Measurements from ENCODE around the gene BRME1. TPM values are rescaled to one million over a fixed set of nuclear protein-coding genes. Genes with fewer than 3 reads are reported as not detected.

BRME1 gene
- total RNA-seq, 4 donors from 2014 or later = 1.9 to 2.4 (median 2.2) TPM; not detected in 1

DNA sequence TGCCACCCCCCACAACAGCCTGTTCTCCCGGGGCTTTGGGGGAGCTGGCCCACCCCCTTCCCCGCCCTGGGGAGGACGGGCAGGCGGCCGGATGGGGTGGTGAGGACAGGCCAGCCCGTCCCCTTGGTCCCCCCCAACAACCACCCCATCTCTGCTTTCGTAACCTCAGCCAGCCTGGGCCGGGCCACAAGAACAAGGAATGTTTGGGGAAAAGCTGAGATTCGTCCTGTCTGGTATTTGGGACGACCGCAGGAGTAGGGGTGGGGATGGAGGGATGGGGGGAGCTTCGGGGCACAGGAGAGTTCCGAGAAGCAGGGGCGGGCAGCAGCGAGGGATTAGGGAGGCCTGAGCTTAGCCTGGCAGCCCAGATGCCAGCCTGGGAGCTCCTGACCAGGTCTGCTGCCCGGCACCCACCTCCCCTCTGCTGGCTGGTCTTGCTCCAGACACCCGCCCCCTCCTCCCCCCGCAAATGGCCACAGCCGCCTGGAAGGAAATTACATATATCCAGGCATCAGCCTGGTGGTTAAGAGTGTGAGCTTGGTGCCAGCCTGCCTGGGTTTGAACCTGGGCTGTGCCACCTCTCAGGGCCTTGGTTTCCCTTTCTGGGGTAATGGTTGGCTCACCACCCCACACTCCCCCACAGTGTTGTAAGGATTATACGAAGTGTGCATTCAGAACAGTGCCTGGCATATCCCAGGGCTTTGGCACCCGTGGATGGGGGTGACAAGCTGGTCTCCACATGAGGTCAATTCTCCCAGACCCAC lies 32.6 kb upstream of the BRME1 start, which contains the start of gene PODNL1:
Gene PODNL1 (minus strand): TSS at position 117 of the 764 bp plus-strand sequence. CDS start 236 bp downstream, outside the sequence.
- no peaks in the 10 kb centered on the region for H3K9me3 ChIP-seq
- H3K27ac ChIP-seq = no peak within 1 kb of the TSS
- no peaks in the 10 kb centered on the region for H3K36me3 ChIP-seq
- TF ChIP-seq POLR2A (IDR thresholded peaks at IDR 0.05) (no peak), POLR2AphosphoS5 (IDR thresholded peaks at IDR 0.05) (no peak), EP300 (IDR thresholded peaks at IDR 0.05) (no peak)
- TF ChIP-seq, protein P1, sequence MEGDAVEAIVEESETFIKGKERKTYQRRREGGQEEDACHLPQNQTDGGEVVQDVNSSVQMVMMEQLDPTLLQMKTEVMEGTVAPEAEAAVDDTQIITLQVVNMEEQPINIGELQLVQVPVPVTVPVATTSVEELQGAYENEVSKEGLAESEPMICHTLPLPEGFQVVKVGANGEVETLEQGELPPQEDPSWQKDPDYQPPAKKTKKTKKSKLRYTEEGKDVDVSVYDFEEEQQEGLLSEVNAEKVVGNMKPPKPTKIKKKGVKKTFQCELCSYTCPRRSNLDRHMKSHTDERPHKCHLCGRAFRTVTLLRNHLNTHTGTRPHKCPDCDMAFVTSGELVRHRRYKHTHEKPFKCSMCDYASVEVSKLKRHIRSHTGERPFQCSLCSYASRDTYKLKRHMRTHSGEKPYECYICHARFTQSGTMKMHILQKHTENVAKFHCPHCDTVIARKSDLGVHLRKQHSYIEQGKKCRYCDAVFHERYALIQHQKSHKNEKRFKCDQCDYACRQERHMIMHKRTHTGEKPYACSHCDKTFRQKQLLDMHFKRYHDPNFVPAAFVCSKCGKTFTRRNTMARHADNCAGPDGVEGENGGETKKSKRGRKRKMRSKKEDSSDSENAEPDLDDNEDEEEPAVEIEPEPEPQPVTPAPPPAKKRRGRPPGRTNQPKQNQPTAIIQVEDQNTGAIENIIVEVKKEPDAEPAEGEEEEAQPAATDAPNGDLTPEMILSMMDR (IDR thresholded peaks at IDR 0.05) = no peak
- WGBS, 2 donors (ENCODE audit: low coverage in 1 of 2) = 10 to 30% methylated on average over 2 to 4 of the region's 21 CpGs
- peak; percentile 51 for ATAC-seq
- H3K4me3 ChIP-seq = peak within 1 kb of the TSS in 1 of 2 donors; percentile 25
- peaks cover 50% of the 10 kb centered on the region for H3K27me3 ChIP-seq
- peaks cover 0 to 12% (median 0%) of the 10 kb centered on the region in 3 donors for H3K4me1 ChIP-seq

DNA sequence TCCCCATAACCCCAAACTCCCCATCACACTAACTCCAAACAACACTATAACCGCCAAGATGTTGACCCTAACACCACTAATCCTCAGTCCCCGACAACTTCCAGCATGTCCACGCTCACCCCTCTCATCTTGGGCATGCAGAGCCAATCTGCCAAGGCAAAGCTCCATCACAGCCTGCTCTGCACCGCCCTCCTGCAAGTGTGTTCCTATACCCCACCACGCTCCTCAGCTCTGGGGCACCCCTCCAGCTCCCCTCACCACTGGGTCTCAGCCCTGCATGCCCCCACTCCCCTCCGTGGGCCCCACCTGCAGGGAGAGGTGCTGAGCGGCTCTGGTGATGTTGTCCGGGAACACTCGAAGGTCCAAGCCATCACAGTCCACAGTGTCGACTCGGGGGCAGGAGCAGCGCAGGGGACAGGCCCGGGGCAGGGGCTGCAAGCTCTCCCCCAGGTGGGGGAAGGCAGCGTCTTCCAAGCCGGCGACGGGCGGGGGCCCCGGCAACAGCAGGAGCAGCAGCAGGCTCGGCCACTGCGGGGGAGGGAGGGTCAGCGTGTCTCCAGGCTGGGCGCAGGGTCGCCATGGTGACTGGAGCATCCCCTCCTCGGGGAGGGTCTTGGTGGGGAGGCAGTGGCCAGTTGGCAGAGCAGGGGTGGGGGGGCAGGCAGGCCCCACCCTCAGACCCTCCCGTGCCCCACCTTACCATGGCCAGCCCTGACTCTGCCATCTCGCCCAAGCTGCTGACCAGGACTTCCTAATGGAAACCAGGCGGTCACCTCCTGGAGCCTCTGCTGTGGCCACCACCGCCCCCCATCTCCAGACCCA lies 31.8 kb upstream of the BRME1 start:
- H3K27ac ChIP-seq = no peak overlapping the region
- peaks cover 0 to 12% (median 0%) of the 10 kb centered on the region in 3 donors for H3K4me1 ChIP-seq
- H3K36me3 ChIP-seq = no peaks in the 10 kb centered on the region
- H3K27me3 ChIP-seq = peaks cover 58% of the 10 kb centered on the region
- no peaks in the 10 kb centered on the region for H3K9me3 ChIP-seq
- no peak for ATAC-seq
- H3K4me3 ChIP-seq = peak overlapping the region in 1 of 2 donors; percentile 25
- TF ChIP-seq, protein P1 (IDR thresholded peaks at IDR 0.05) = no peak
- WGBS, 2 donors (ENCODE audit: low coverage in 1 of 2) = 19% methylated on average over 5 of the region's 29 CpGs; no CpG with 5 or more reads in 1 of the 2 donors

DNA sequence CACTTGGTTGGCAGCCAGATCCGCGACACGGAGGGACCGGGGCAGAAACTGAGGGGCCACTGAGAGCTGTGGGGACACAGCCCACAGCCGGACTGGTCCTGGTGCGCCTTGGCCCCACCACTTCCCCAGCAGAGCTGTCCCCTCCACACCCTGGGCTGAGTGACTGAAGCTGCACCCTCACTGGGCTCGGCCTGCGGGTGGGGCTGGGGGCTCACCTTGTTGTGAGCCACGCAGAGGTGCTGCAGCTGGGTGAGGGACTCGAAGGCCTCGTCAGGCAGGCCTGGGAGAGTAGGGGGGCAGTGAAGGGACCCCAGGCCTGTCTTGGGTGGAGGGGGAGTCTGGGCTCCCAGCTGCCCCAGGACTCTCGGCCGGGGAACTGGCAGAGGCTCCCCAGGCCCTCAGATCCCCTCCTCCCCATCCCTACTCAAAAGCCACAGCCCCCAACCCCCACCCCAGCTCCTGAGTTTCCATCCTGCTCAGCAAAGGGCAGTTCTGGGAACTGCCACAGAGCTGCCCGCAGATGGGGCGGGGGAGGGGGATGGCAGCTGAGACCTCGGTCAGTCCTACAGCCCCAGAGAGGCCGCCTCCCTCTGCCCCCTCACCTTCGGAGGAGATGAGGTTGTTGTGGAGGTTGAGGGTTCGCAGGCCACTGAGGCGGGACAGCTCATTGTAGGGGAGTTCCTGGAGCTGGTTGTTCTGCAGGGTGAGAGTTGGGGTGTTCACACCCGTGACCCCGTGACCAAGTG lies 30.0 kb upstream of the BRME1 start:
- TF ChIP-seq EP300 (IDR thresholded peaks at IDR 0.05) = no peak
- no peak for TF ChIP-seq POLR2AphosphoS5 (IDR thresholded peaks at IDR 0.05)
- TF ChIP-seq POLR2A (IDR thresholded peaks at IDR 0.05) = no peak
- TF ChIP-seq, protein P1 (IDR thresholded peaks at IDR 0.05) = no peak
- Histone ChIP-seq H3K27ac (no peak overlapping the region), H3K27me3 (peaks cover 62% of the 10 kb centered on the region), H3K4me1 (peaks cover 0 to 12% (median 0%) of the 10 kb centered on the region in 3 donors), H3K4me3 (no peak overlapping the region), H3K9me3 (no peaks in the 10 kb centered on the region), H3K36me3 (peaks cover 0 to 9% of the 10 kb centered on the region in 2 donors)
- WGBS, 2 donors (ENCODE audit: low coverage in 1 of 2) = 54 to 80% methylated on average over 1 to 3 of the region's 22 CpGs
- ATAC-seq = no peak

DNA sequence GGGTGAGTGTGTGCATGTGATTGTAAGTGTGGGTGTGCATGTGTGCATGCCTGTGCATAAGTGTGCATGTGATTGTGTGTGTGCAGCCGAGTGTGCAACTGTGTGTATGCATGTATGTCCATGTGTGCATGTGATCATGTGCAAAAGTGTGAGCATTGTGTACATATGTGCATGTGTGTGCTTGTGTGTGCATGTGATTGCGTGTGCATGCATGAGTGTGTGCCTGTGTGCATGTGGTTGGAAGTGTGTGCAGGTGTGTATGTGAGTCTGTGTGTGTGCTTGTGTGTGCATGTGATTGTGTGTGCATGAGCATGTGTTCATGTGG lies 28.8 kb upstream of the BRME1 start:
- H3K4me1 ChIP-seq = peaks cover 0 to 12% (median 0%) of the 10 kb centered on the region in 3 donors
- ATAC-seq = no peak
- TF ChIP-seq POLR2A (IDR thresholded peaks at IDR 0.05) (no peak), EP300 (IDR thresholded peaks at IDR 0.05) (no peak), POLR2AphosphoS5 (IDR thresholded peaks at IDR 0.05) (no peak)
- TF ChIP-seq, protein P1 (IDR thresholded peaks at IDR 0.05) = no peak

More for the DNA sequence above, 28.8 kb upstream of the BRME1 start:
- WGBS, 2 donors (ENCODE audit: low coverage in 1 of 2) = 95% methylated on average over 2 of the region's 2 CpGs; no CpG with 5 or more reads in 1 of the 2 donors
- no peak overlapping the region for H3K27ac ChIP-seq
- H3K9me3 ChIP-seq = no peaks in the 10 kb centered on the region
- H3K4me3 ChIP-seq = no peak overlapping the region
- H3K27me3 ChIP-seq = peaks cover 62% of the 10 kb centered on the region
- peaks cover 0 to 20% of the 10 kb centered on the region in 2 donors for H3K36me3 ChIP-seq
